Effector CD8-positive, alpha-beta T cell (primary cell): ENCODE measurements around the gene PHAF1.
"Not testable (repeated sequence)": the region's sequence is repeated elsewhere in the genome, so short reads cannot be mapped to it uniquely, and the experiment has no call there.

Experiments used
- DNase-seq: peaks from one replicate; lab custom pipeline; 2025; lab: John Stamatoyannopoulos, UW

Gene PHAF1

GRCh38 chr16:67105246-67105645 lies 4.5 kb upstream of the PHAF1 start:
- DNase-seq = no peak

- no peak for DNase-seq
These were observed 3.9 kb upstream of the PHAF1 start for GRCh38 chr16:67105881-67106280.

- no peak for DNase-seq
These were observed 1.3 kb upstream of the PHAF1 start for GRCh38 chr16:67108489-67108888.

- no peak for DNase-seq
These were observed 772 bp upstream of the PHAF1 start for GRCh38 chr16:67108931-67109406.

- DNase-seq = no peak
These were observed 2.3 kb downstream of the PHAF1 start for GRCh38 chr16:67111951-67112444.

GRCh38 chr16:67112591-67113399 lies 3.1 kb downstream of the PHAF1 start:
- no peak for DNase-seq

- DNase-seq = no peak
These were observed 5.1 kb downstream of the PHAF1 start for GRCh38 chr16:67114793-67115192.

GRCh38 chr16:67115639-67116038 lies 5.9 kb downstream of the PHAF1 start:
- DNase-seq = no peak

- no peak for DNase-seq
These were observed 6.9 kb downstream of the PHAF1 start for GRCh38 chr16:67116388-67117311.

- DNase-seq = no peak
These were observed 8.0 kb downstream of the PHAF1 start for GRCh38 chr16:67117716-67118115.

GRCh38 chr16:67120025-67120424 lies 10.3 kb downstream of the PHAF1 start:
- no peak for DNase-seq

- DNase-seq = not testable (repeated sequence)
These were observed 13.1 kb downstream of the PHAF1 start for GRCh38 chr16:67122799-67123198.

GRCh38 chr16:67128417-67128816 lies 18.7 kb downstream of the PHAF1 start:
- no peak for DNase-seq

- DNase-seq = no peak
These were observed 19.1 kb downstream of the PHAF1 start for GRCh38 chr16:67128887-67129286.

- no peak for DNase-seq
These were observed 19.7 kb downstream of the PHAF1 start for GRCh38 chr16:67129422-67129821.

- DNase-seq = no peak
These were observed 27.9 kb downstream of the PHAF1 start for GRCh38 chr16:67137605-67138004.

GRCh38 chr16:67141391-67141790 lies 31.6 kb downstream of the PHAF1 start:
- no peak for DNase-seq

- no peak for DNase-seq
These were observed 32.6 kb downstream of the PHAF1 start for GRCh38 chr16:67142342-67142741.

GRCh38 chr16:67144943-67145342 lies 35.2 kb downstream of the PHAF1 start:
- DNase-seq = no peak

GRCh38 chr16:67145746-67146145 lies 36.0 kb downstream of the PHAF1 start:
- no peak for DNase-seq

- DNase-seq = no peak
These were observed 37.0 kb downstream of the PHAF1 start for GRCh38 chr16:67146523-67147357.
